SK-N-MC (cell line): ENCODE results near the gene PIK3R5.
"Not testable (repeated sequence)": the region's sequence is repeated elsewhere in the genome, so short reads cannot be mapped to it uniquely, and the experiment has no call there.

ENCODE experiments used
- DNase-seq: peaks from one replicate; pipeline ENCODE4 v3.0.0-alpha.2; 2011; ENCODE audit warnings: low read depth, low spot score
- H3K27ac ChIP-seq: fragments of 200-600 bp; sonication (generic); 2 replicates; pipeline ENCODE4 v1.5.1; 2016; ENCODE audit warnings: mixed run types
- H3K36me3 ChIP-seq: fragments of 200-600 bp; sonication (generic); 2 replicates; pipeline ENCODE4 v1.6.1; 2017; ENCODE audit warnings: antibody characterized with exemption, low read length, mixed read lengths; ENCODE audit not compliant: insufficient read depth
- H3K4me3 ChIP-seq: fragments of 200-600 bp; sonication (generic); 2 replicates; pipeline ENCODE4 v1.5.1; 2016
- H3K9ac ChIP-seq: fragments of 200-600 bp; sonication (generic); 2 replicates; pipeline ENCODE4 v1.8.0; 2017; ENCODE audit warnings: mixed run types, mixed read lengths; ENCODE audit not compliant: insufficient read length
- H3K9me3 ChIP-seq: fragments of 200-600 bp; sonication (generic); 2 replicates; pipeline ENCODE4 v1.6.1; 2017; ENCODE audit warnings: low read depth, mild to moderate bottlenecking, antibody characterized with exemption, low read length, moderate library complexity, mixed read lengths
- EZH2 ChIP-seq: fragments of 200-600 bp; sonication (generic); IDR thresholded peaks from one replicate; pipeline ENCODE4 v1.6.1; 2017; ENCODE audit warnings: antibody characterized with exemption
- FOXP2 ChIP-seq: optimal IDR thresholded peaks from 2 replicates; pipeline ENCODE3; 2011; ENCODE audit warnings: mild to moderate bottlenecking, moderate library complexity; ENCODE audit not compliant: insufficient read depth; ENCODE audit errors: extremely low read length, control extremely low read depth
- POLR2AphosphoS5 ChIP-seq: IDR thresholded peaks from 2 replicates; pipeline ENCODE4 v1.6.1; 2012; ENCODE audit warnings: mild to moderate bottlenecking, low read depth, low read length, borderline replicate concordance

PIK3R5 gene

GRCh38 chr17:8865385-8865784 is 100.1 kb downstream of the PIK3R5 start:
- DNase-seq = no peak
- TF ChIP-seq POLR2AphosphoS5 (no peak), FOXP2 (no peak), EZH2 (no peak)
- no peak overlapping the region for H3K4me3 ChIP-seq

GRCh38 chr17:8862213-8863056 is 103.1 kb downstream of the PIK3R5 start:
- Histone ChIP-seq H3K36me3 (no peaks in the 10 kb centered on the region), H3K27ac (no peak overlapping the region), H3K9me3 (no peaks in the 10 kb centered on the region), H3K4me3 (no peak overlapping the region), H3K9ac (no peak overlapping the region)
- DNase-seq = no peak
- TF ChIP-seq POLR2AphosphoS5 = no peak
- TF ChIP-seq EZH2 = no peak
- no peak for TF ChIP-seq FOXP2

More at GRCh38 chr17:8865385-8865784, 100.1 kb downstream of the PIK3R5 start:
- Histone ChIP-seq H3K36me3 (no peaks in the 10 kb centered on the region), H3K9me3 (no peaks in the 10 kb centered on the region), H3K27ac (no peak overlapping the region), H3K9ac (no peak overlapping the region)

GRCh38 chr17:8861495-8862181 is 103.9 kb downstream of the PIK3R5 start:
- H3K4me3 ChIP-seq = no peak overlapping the region
- no peak overlapping the region for H3K27ac ChIP-seq
- no peaks in the 10 kb centered on the region for H3K9me3 ChIP-seq
- H3K36me3 ChIP-seq = no peaks in the 10 kb centered on the region
- no peak for DNase-seq
- no peak overlapping the region for H3K9ac ChIP-seq
- TF ChIP-seq EZH2 (no peak), POLR2AphosphoS5 (no peak), FOXP2 (no peak)

- no peaks in the 10 kb centered on the region for H3K9me3 ChIP-seq
- H3K9ac ChIP-seq = no peak overlapping the region
- no peak overlapping the region for H3K27ac ChIP-seq
- no peak for DNase-seq
- no peak for TF ChIP-seq EZH2
- H3K36me3 ChIP-seq = no peaks in the 10 kb centered on the region
- H3K4me3 ChIP-seq = no peak overlapping the region
Observed at GRCh38 chr17:8859804-8860430, 105.6 kb downstream of the PIK3R5 start.

GRCh38 chr17:8859027-8859803 is 106.3 kb downstream of the PIK3R5 start:
- Histone ChIP-seq H3K4me3 (no peak overlapping the region), H3K27ac (no peak overlapping the region), H3K9ac (no peak overlapping the region), H3K36me3 (no peaks in the 10 kb centered on the region), H3K9me3 (no peaks in the 10 kb centered on the region)
- TF ChIP-seq FOXP2 (no peak), POLR2AphosphoS5 (no peak), EZH2 (no peak)
- no peak for DNase-seq

GRCh38 chr17:8857919-8858318 is 107.6 kb downstream of the PIK3R5 start:
- no peaks in the 10 kb centered on the region for H3K36me3 ChIP-seq
- TF ChIP-seq EZH2 = no peak
- no peak for TF ChIP-seq POLR2AphosphoS5
- TF ChIP-seq FOXP2 = no peak
- peak overlapping the region; percentile 36; the same call in 1 of the 2 replicates for H3K4me3 ChIP-seq
- no peaks in the 10 kb centered on the region for H3K9me3 ChIP-seq
- H3K9ac ChIP-seq = no peak overlapping the region
- DNase-seq = no peak
- no peak overlapping the region for H3K27ac ChIP-seq

- H3K36me3 ChIP-seq = no peaks in the 10 kb centered on the region
- H3K9ac ChIP-seq = no peak overlapping the region
- no peak overlapping the region for H3K27ac ChIP-seq
- no peaks in the 10 kb centered on the region for H3K9me3 ChIP-seq
- H3K4me3 ChIP-seq = no peak overlapping the region
- no peak for TF ChIP-seq POLR2AphosphoS5
- TF ChIP-seq FOXP2 = no peak
- TF ChIP-seq EZH2 = no peak
- no peak for DNase-seq
Observed at GRCh38 chr17:8856869-8857575, 108.5 kb downstream of the PIK3R5 start.

GRCh38 chr17:8856205-8856603 is 109.3 kb downstream of the PIK3R5 start:
- DNase-seq, H3K9ac ChIP-seq, H3K9me3 ChIP-seq, H3K36me3 ChIP-seq, H3K27ac ChIP-seq, H3K4me3 ChIP-seq: not testable (repeated sequence)
